ENCODE data around the gene FAM90A26.
"Not testable (repeated sequence)": the region's sequence is repeated elsewhere in the genome, so short reads cannot be mapped to it uniquely, and the experiment has no call there.

GRCh38 chr4:9214701-9215100 is 44.5 kb downstream of the FAM90A26 start:
- TF ChIP-seq CTCF, POLR2A (IDR thresholded peaks at IDR 0.05): not testable (repeated sequence)
